ENCODE results near the gene BID. TPM values are rescaled to one million over a fixed set of nuclear protein-coding genes. Genes with fewer than 3 reads are reported as not detected.
A peak's percentile ranks its signal among the peaks of the same experiment; 100 is the strongest.

The BID gene
- total and polyA plus RNA-seq, 4 experiments from 2014 or later, result 22.0 to 104 (median 47.7) TPM

DNA sequence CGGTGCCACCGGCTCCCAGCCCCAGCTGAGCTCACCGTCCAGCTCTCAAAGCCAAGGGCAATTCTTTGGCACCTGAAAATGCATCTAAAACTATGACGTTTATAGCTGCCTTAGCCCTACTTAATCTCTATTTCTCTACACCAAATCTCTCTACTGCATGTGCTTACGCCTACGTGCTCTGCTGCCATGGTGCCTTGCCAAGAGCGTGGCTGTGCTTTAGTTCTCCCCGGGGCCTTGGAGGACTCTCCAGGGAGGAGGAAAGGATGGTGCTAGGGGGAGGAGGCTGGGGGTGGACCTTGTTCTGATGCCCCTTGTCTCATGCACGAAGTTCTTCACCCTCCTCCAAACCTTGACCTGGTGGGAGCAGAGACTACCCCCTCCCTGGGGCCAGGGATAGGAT, 9.0 kb upstream of the BID start:
- Histone ChIP-seq H3K4me1 (ENCODE audit: insufficient read depth, low read length) (peaks cover 48% of the 10 kb centered on the region), H3K27me3 (ENCODE audit: insufficient read depth, low read length) (no peaks in the 10 kb centered on the region), H3K9me3 (ENCODE audit: control insufficient read depth in 1 of 2, low read length in 2 of 2) (no peaks in the 10 kb centered on the region), H3K27ac (ENCODE audit: low read depth, low read length) (no peak overlapping the region), H3K36me3 (ENCODE audit: insufficient read depth, low read length) (no peaks in the 10 kb centered on the region), H3K4me3 (ENCODE audit: low read length in 2 of 2) (no peak overlapping the region)
- H3K9me3 Mint-ChIP-seq, result no peaks in the 10 kb centered on the region
- peaks cover 23 to 49% (median 31%) of the 10 kb centered on the region in 4 donors for H3K4me1 Mint-ChIP-seq
- ChIA-PET CTCF (ENCODE audit: partially characterized antibody) (interaction anchor here (1.1 to 9.8 kb wide), 5 partner anchors 11 to 41 kb away, joined by 6 to 240 read pairs (median 17); partner anchors contain the start of gene BID), POLR2A (ENCODE audit: partially characterized antibody) (interaction anchor here (1.0 kb wide), 1 partner anchor 16 kb away, joined by 3 read pairs; no protein-coding TSS in a partner anchor)
- no peaks in the 10 kb centered on the region for H3K27me3 Mint-ChIP-seq
- H3K27ac Mint-ChIP-seq, result peak overlapping the region in 3 of 7 donors; percentile 42 to 62 (median 57)
- DNase-seq, result no peak
- intact Hi-C loops (cut with micrococcal nuclease), result no loop called here
- H3K36me3 Mint-ChIP-seq, result no peaks in the 10 kb centered on the region
- H3K4me3 Mint-ChIP-seq, result no peak overlapping the region

DNA sequence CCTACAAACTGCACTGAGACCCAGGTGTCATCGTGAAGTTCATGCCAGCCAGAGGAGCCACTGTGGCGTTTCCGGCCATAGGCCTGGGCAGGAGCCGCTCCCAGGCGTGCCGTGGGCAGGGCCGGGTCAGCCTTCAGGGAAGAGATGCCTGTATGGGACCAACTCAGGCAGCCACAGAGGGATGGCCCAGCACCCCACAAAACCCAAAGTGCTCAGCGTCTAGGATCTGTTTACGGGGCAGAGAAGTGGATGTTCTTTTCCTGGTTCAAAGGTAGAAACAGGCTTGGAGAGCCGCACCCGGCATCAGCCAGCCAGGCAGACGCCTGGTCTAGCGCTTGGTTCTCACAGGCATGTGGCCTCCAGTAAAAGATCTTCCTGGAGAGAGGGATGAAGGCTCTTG, 8.4 kb upstream of the BID start:
- Histone ChIP-seq H3K4me1 (ENCODE audit: insufficient read depth, low read length) (peaks cover 55% of the 10 kb centered on the region), H3K36me3 (ENCODE audit: insufficient read depth, low read length) (no peaks in the 10 kb centered on the region), H3K27me3 (ENCODE audit: insufficient read depth, low read length) (no peaks in the 10 kb centered on the region), H3K27ac (ENCODE audit: low read depth, low read length) (no peak overlapping the region), H3K9me3 (ENCODE audit: control insufficient read depth in 1 of 2, low read length in 2 of 2) (no peaks in the 10 kb centered on the region), H3K4me3 (ENCODE audit: low read length in 2 of 2) (no peak overlapping the region)
- no peak for DNase-seq
- CTCF ChIA-PET (ENCODE audit: partially characterized antibody), result interaction anchor here (1.6 to 9.8 kb wide), 4 partner anchors 10 to 40 kb away, joined by 6 to 240 read pairs (median 36); partner anchors contain the start of gene BID
- Mint-ChIP-seq H3K27ac (peak overlapping the region in 3 of 7 donors; percentile 16 to 57 (median 42)), H3K36me3 (peaks cover 0 to 4% of the 10 kb centered on the region in 2 donors), H3K4me1 (peaks cover 27 to 56% (median 36%) of the 10 kb centered on the region in 4 donors), H3K4me3 (no peak overlapping the region), H3K27me3 (no peaks in the 10 kb centered on the region), H3K9me3 (no peaks in the 10 kb centered on the region)
- POLR2A ChIA-PET (ENCODE audit: partially characterized antibody), result interaction anchor here (1.0 to 1.6 kb wide), 2 partner anchors 9 to 15 kb away, joined by 3 to 6 read pairs; no protein-coding TSS in a partner anchor
- intact Hi-C loops (cut with micrococcal nuclease), result no loop called here

DNA sequence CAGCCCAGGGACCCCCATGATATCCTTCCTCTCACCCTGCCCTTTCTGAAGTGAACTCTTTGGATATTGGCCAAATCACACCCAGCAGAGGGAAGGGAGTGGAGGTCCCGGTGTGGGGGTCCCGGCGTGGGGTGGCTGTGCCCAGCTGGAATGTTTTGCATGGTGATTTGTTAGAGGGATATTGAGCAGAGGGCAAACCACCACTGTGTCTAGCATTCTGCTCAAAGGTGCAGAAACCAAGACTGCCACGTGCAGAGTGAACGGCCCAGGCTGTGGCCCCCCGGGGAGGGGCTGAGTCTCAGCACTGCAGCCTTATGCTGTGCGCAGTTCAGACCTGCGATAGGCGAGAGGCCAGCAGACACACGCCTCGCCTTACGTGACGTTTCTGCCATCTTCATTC, 7.9 kb upstream of the BID start:
- peaks cover 55% of the 10 kb centered on the region for H3K4me1 ChIP-seq (ENCODE audit: insufficient read depth, low read length)
- intact Hi-C loops (cut with micrococcal nuclease), result no loop called here
- CTCF ChIA-PET (ENCODE audit: partially characterized antibody), result interaction anchor here (1.5 to 3.5 kb wide), 3 partner anchors 9 to 40 kb away, joined by 5 to 31 read pairs (median 6); no protein-coding TSS in a partner anchor
- no peaks in the 10 kb centered on the region for H3K27me3 ChIP-seq (ENCODE audit: insufficient read depth, low read length)
- no peaks in the 10 kb centered on the region for H3K9me3 Mint-ChIP-seq
- H3K36me3 Mint-ChIP-seq, result peaks cover 0 to 8% of the 10 kb centered on the region in 2 donors
- no peak overlapping the region for H3K27ac ChIP-seq (ENCODE audit: low read depth, low read length)
- peaks cover 28 to 61% (median 39%) of the 10 kb centered on the region in 4 donors for H3K4me1 Mint-ChIP-seq
- no peak overlapping the region for H3K4me3 ChIP-seq (ENCODE audit: low read length in 2 of 2)
- POLR2A ChIA-PET (ENCODE audit: partially characterized antibody), result interaction anchor here (1.4 to 1.6 kb wide), 2 partner anchors 9 to 14 kb away, joined by 5 to 6 read pairs; no protein-coding TSS in a partner anchor
- peak overlapping the region in 2 of 7 donors; percentile 16 to 91 for H3K27ac Mint-ChIP-seq
- no peak for DNase-seq
- H3K36me3 ChIP-seq (ENCODE audit: insufficient read depth, low read length), result no peaks in the 10 kb centered on the region
- no peaks in the 10 kb centered on the region for H3K9me3 ChIP-seq (ENCODE audit: control insufficient read depth in 1 of 2, low read length in 2 of 2)
- no peaks in the 10 kb centered on the region for H3K27me3 Mint-ChIP-seq
- H3K4me3 Mint-ChIP-seq, result no peak overlapping the region

DNA sequence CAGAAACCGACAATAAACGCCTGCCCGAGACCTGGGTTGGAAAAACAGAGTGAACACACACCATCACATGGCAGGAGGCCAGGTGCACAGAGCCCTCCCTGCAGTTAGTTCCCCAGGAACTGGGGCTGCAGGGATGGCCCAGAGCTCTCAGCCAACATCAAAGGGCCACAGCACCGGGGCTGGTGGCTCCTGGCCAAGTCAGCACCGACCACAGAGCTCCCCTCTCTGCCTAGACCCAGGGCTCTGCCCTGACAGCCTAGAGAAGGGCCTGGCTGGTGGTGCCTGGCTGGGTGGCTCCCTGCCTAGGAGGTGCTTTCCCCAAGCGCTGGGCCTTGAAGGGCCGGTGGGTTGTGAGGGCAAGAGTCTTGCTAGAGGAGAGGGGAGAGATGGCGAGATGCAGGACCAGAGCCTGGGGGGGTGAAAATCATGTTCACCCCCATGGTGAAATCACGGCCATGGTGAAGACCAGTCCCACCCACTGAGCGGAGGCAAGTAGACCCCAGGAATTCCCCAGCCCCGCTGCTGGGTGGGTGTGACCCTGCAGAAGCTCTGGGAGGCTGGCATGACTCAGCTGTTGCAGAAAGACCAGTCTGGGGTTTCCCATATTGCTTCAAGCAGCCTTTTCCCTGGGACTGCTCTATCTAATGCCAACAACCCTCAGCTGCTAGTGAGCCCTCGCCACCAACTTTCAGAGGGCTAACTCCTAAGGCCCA, 7.2 kb upstream of the BID start:
- no peaks in the 10 kb centered on the region for H3K27me3 Mint-ChIP-seq
- intact Hi-C loops (cut with micrococcal nuclease), result loop anchor here (1.0 kb wide), 1 partner anchor 39 kb away; no protein-coding TSS in a partner anchor
- H3K4me3 ChIP-seq (ENCODE audit: low read length in 2 of 2), result no peak overlapping the region
- H3K9me3 ChIP-seq (ENCODE audit: control insufficient read depth in 1 of 2, low read length in 2 of 2), result no peaks in the 10 kb centered on the region
- peaks cover 31 to 65% (median 43%) of the 10 kb centered on the region in 4 donors for H3K4me1 Mint-ChIP-seq
- POLR2A ChIA-PET (ENCODE audit: partially characterized antibody), result interaction anchor here (1.0 to 3.8 kb wide), 5 partner anchors 8 to 16 kb away, joined by 3 to 13 read pairs (median 5); no protein-coding TSS in a partner anchor
- CTCF ChIA-PET (ENCODE audit: partially characterized antibody), result interaction anchor here (0.8 to 3.5 kb wide), 4 partner anchors 8 to 39 kb away, joined by 4 to 31 read pairs (median 6); no protein-coding TSS in a partner anchor
- peak overlapping the region; percentile 39 for H3K27ac ChIP-seq (ENCODE audit: low read depth, low read length)
- peak overlapping the region in 7 of 8 donors; percentile 6 to 62 (median 27) for H3K4me3 Mint-ChIP-seq
- peak overlapping the region; percentile 68 to 96 (median 89) for H3K27ac Mint-ChIP-seq
- peaks cover 55% of the 10 kb centered on the region for H3K4me1 ChIP-seq (ENCODE audit: insufficient read depth, low read length)
- H3K36me3 Mint-ChIP-seq, result peaks cover 0 to 11% of the 10 kb centered on the region in 2 donors
- peak; percentile 34 to 86 (median 36) for DNase-seq
- no peaks in the 10 kb centered on the region for H3K36me3 ChIP-seq (ENCODE audit: insufficient read depth, low read length)
- no peaks in the 10 kb centered on the region for H3K9me3 Mint-ChIP-seq
- no peaks in the 10 kb centered on the region for H3K27me3 ChIP-seq (ENCODE audit: insufficient read depth, low read length)

DNA sequence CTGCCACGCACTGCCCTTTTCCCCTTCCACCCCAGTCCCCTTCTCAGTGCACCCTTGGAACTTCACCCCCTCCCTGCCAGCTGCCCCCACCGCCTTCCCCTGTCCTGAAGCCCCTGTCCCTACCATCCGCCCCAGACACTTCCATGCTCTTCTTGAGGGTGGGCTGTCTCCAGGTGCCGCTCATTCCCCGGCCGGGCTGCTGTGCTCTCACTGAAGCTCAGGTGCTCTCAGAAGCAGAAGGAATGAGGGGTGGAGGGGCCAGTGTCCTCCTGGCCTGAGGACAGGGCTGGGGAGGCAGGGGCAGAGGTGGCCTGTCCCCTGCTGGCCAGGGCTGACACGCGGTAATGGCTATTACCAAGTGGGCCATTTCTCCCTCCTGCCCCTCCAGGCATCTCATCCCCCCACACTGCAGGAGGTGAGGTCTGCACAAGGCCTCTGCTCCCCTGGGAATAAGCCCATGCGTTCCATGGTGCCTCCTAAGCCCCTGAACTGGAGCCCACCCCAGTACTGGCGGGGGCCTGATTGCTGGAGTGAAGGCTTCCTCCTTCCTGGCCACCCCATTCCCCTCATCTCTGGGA, 6.6 kb upstream of the BID start:
- Histone ChIP-seq H3K4me1 (ENCODE audit: insufficient read depth, low read length) (peaks cover 61% of the 10 kb centered on the region), H3K36me3 (ENCODE audit: insufficient read depth, low read length) (no peaks in the 10 kb centered on the region), H3K9me3 (ENCODE audit: control insufficient read depth in 1 of 2, low read length in 2 of 2) (no peaks in the 10 kb centered on the region), H3K27ac (ENCODE audit: low read depth, low read length) (peak overlapping the region; percentile 39), H3K27me3 (ENCODE audit: insufficient read depth, low read length) (no peaks in the 10 kb centered on the region), H3K4me3 (ENCODE audit: low read length in 2 of 2) (no peak overlapping the region)
- Mint-ChIP-seq H3K4me1 (peaks cover 35 to 70% (median 49%) of the 10 kb centered on the region in 4 donors), H3K4me3 (peak overlapping the region in 6 of 8 donors; percentile 7 to 62 (median 38)), H3K9me3 (no peaks in the 10 kb centered on the region), H3K27ac (peak overlapping the region in 6 of 7 donors; percentile 29 to 98 (median 86)), H3K27me3 (no peaks in the 10 kb centered on the region), H3K36me3 (peaks cover 0 to 11% of the 10 kb centered on the region in 2 donors)
- intact Hi-C loops (cut with micrococcal nuclease), result loop anchor here (1.0 kb wide), 1 partner anchor 39 kb away; no protein-coding TSS in a partner anchor
- CTCF ChIA-PET (ENCODE audit: partially characterized antibody), result interaction anchor here (0.8 to 3.5 kb wide), 4 partner anchors 8 to 38 kb away, joined by 4 to 31 read pairs (median 6); no protein-coding TSS in a partner anchor
- no peak for DNase-seq
- POLR2A ChIA-PET (ENCODE audit: partially characterized antibody), result interaction anchor here (1.0 to 4.4 kb wide), 6 partner anchors 8 to 39 kb away, joined by 3 to 20 read pairs (median 6); no protein-coding TSS in a partner anchor

DNA sequence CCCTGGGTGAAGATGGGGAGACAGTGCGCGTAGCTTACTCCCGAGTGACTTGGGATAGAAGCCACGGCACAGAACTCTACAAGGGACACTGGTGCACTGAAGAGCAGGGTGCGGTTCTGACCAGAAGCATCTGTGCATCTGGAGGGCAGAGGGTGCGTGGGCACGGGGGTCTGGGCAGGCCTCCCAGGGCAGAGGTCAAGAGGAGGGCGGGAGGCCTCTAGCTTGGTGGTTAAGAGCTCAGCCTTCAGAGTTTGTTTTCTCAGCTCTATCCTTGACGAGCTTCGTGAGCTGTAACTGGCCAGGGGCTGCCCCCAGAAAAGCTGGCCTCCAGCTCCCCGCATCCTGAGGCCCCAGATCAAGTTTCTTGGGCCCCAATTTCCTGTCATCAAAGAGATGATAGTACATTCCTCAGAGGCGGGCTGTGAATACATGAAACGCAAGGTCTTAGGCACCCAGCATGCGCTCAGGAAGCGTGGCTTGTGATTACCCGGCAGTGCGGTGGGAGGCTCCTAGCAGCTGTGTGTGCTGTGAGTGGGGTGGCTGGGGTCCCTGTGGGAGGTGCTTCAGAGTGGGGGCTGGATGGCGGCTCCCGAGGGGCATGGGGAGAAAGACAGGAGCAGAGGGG, 6.0 kb upstream of the BID start:
- no peaks in the 10 kb centered on the region for H3K27me3 ChIP-seq (ENCODE audit: insufficient read depth, low read length)
- H3K36me3 ChIP-seq (ENCODE audit: insufficient read depth, low read length), result no peaks in the 10 kb centered on the region
- POLR2A ChIA-PET (ENCODE audit: partially characterized antibody), result interaction anchor here (0.6 to 4.4 kb wide), 4 partner anchors 8 to 38 kb away, joined by 3 to 20 read pairs (median 8); no protein-coding TSS in a partner anchor
- H3K4me3 Mint-ChIP-seq, result peak overlapping the region in 5 of 8 donors; percentile 11 to 80 (median 58)
- CTCF ChIA-PET (ENCODE audit: partially characterized antibody), result interaction anchor here (0.8 to 3.5 kb wide), 4 partner anchors 9 to 38 kb away, joined by 3 to 31 read pairs (median 4); no protein-coding TSS in a partner anchor
- no peaks in the 10 kb centered on the region for H3K27me3 Mint-ChIP-seq
- H3K4me3 ChIP-seq (ENCODE audit: low read length in 2 of 2), result no peak overlapping the region
- H3K4me1 Mint-ChIP-seq, result peaks cover 41 to 76% (median 55%) of the 10 kb centered on the region in 4 donors
- H3K9me3 Mint-ChIP-seq, result no peaks in the 10 kb centered on the region
- H3K27ac Mint-ChIP-seq, result peak overlapping the region; percentile 68 to 98 (median 79)
- H3K36me3 Mint-ChIP-seq, result peaks cover 0 to 11% of the 10 kb centered on the region in 2 donors
- DNase-seq, result peak in 1 of 5 donors; percentile 12
- no peak overlapping the region for H3K27ac ChIP-seq (ENCODE audit: low read depth, low read length)
- intact Hi-C loops (cut with micrococcal nuclease), result no loop called here
- H3K9me3 ChIP-seq (ENCODE audit: control insufficient read depth in 1 of 2, low read length in 2 of 2), result no peaks in the 10 kb centered on the region
- H3K4me1 ChIP-seq (ENCODE audit: insufficient read depth, low read length), result peaks cover 67% of the 10 kb centered on the region

All from CD4-positive, alpha-beta memory T cell (primary cell).